GM19452 (cell line): Measurements from ENCODE around the gene FOXA2.

Experiments
- ATAC-seq: cut with Tn5 transposase; IDR thresholded peaks from one replicate; pipeline ENCODE4 v1.9.1; 2021; ENCODE audit not compliant: unreplicated experiment

FOXA2 gene

GRCh38 chr20:22542427-22542826 is 41.9 kb downstream of the FOXA2 start:
- ATAC-seq: no peak

GRCh38 chr20:22540832-22541231 is 43.5 kb downstream of the FOXA2 start:
- ATAC-seq: no peak

- no peak for ATAC-seq
These were observed 47.2 kb downstream of the FOXA2 start for GRCh38 chr20:22536956-22537756.

- no peak for ATAC-seq
These were observed 48.1 kb downstream of the FOXA2 start for GRCh38 chr20:22536141-22536828.

- no peak for ATAC-seq
These were observed 48.9 kb downstream of the FOXA2 start for GRCh38 chr20:22535483-22535882.

- ATAC-seq: no peak
These were observed 50.3 kb downstream of the FOXA2 start for GRCh38 chr20:22533823-22534751.

GRCh38 chr20:22532598-22532997 is 51.8 kb downstream of the FOXA2 start:
- no peak for ATAC-seq

- ATAC-seq: no peak
These were observed 52.6 kb downstream of the FOXA2 start for GRCh38 chr20:22531756-22532155.

- ATAC-seq: no peak
These were observed 53.2 kb downstream of the FOXA2 start for GRCh38 chr20:22531056-22531615.
